Measurements from ENCODE around the gene ZNF219.

ZNF219 gene

GRCh38 chr14:21096978-21097635 lies 1.3 kb downstream of the ZNF219 start:
- peak overlapping the region; percentile 54 for H3K4me3 ChIP-seq (ENCODE audit: low read length)
- no peak for TF ChIP-seq CTCF (conservative IDR thresholded peaks at IDR 0.05; ENCODE audit: low read depth, low read length)
- DNase-seq (ENCODE audit: low read depth): no peak

DNA sequence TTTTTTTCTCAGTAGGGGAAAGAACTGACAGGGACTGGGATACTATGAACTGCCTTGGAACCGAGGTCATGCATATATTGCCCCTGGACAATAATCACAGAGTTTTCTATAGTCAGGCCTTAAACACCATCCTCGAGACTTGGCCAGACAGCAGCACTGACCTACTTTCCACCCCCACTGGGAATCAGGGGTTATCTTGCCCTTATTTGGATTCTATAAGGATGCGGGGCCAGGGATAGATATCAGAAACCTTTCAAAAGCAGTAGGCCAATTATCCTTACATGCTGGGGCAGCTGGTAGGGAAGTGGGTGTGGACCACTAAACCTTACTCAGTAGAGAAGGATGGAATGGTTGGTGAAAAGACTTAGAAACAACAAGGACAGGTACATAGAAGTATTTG lies 2.0 kb downstream of the ZNF219 start:
- no peak overlapping the region for H3K4me3 ChIP-seq (ENCODE audit: low read length)
- TF ChIP-seq CTCF (conservative IDR thresholded peaks at IDR 0.05; ENCODE audit: low read depth, low read length): no peak
- no peak for DNase-seq (ENCODE audit: low read depth)

- no peak for TF ChIP-seq CTCF (conservative IDR thresholded peaks at IDR 0.05; ENCODE audit: low read depth, low read length)
- DNase-seq (ENCODE audit: low read depth): no peak
- H3K4me3 ChIP-seq (ENCODE audit: low read length): no peak overlapping the region
Observed at GRCh38 chr14:21095430-21096205, 2.8 kb downstream of the ZNF219 start.

GRCh38 chr14:21093769-21094681 lies 4.4 kb downstream of the ZNF219 start:
- peak overlapping the region; percentile 23 for H3K4me3 ChIP-seq (ENCODE audit: low read length)
- TF ChIP-seq CTCF (conservative IDR thresholded peaks at IDR 0.05; ENCODE audit: low read depth, low read length): peak; percentile 62
- DNase-seq (ENCODE audit: low read depth): no peak

GRCh38 chr14:21093018-21093417 lies 5.4 kb downstream of the ZNF219 start:
- no peak overlapping the region for H3K4me3 ChIP-seq (ENCODE audit: low read length)
- no peak for TF ChIP-seq CTCF (conservative IDR thresholded peaks at IDR 0.05; ENCODE audit: low read depth, low read length)
- DNase-seq (ENCODE audit: low read depth): no peak

- peak; percentile 100 for TF ChIP-seq CTCF (conservative IDR thresholded peaks at IDR 0.05; ENCODE audit: low read depth, low read length)
Observed at GRCh38 chr14:21092273-21093011, 6.0 kb downstream of the ZNF219 start.

More at GRCh38 chr14:21092273-21093011, 6.0 kb downstream of the ZNF219 start:
- DNase-seq (ENCODE audit: low read depth): no peak
- no peak overlapping the region for H3K4me3 ChIP-seq (ENCODE audit: low read length)

Measured in retinal pigment epithelial cell (primary cell).